Measurements from ENCODE around the gene CCDC13.

The CCDC13 gene

DNA sequence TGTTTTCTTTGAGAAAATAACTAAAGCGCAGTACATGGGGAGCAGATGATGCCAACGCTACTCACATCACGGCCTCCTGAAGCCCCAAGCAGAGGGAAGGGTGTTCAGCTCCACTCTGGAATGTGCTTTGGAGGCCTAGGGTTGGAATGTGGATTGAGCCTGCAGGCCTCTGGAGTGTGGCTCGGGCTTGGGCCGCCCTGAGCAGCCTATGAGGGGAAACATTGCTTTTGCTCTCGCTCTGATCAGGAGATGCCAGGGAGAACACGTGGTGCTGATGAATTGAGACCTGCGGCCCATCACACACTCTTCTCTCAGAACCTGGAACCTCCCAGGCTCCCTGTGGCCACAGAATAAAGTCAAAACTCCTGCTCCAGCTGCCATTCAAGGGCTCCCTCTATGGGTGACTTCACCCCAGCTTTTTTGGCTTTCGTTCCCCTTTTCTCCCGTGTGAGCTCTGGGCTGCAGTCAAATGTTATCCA, 23.3 kb downstream of the CCDC13 start:
- ChIA-PET POLR2A (no interaction called here), CTCF (interaction anchor here (0.8 to 1.4 kb wide), 4 partner anchors 9 to 169 kb away, joined by 3 to 5 read pairs (median 4); no protein-coding TSS in a partner anchor)
- DNase-seq (ENCODE audit: extremely low spot score): peak; percentile 53
- TF ChIP-seq, protein P1, sequence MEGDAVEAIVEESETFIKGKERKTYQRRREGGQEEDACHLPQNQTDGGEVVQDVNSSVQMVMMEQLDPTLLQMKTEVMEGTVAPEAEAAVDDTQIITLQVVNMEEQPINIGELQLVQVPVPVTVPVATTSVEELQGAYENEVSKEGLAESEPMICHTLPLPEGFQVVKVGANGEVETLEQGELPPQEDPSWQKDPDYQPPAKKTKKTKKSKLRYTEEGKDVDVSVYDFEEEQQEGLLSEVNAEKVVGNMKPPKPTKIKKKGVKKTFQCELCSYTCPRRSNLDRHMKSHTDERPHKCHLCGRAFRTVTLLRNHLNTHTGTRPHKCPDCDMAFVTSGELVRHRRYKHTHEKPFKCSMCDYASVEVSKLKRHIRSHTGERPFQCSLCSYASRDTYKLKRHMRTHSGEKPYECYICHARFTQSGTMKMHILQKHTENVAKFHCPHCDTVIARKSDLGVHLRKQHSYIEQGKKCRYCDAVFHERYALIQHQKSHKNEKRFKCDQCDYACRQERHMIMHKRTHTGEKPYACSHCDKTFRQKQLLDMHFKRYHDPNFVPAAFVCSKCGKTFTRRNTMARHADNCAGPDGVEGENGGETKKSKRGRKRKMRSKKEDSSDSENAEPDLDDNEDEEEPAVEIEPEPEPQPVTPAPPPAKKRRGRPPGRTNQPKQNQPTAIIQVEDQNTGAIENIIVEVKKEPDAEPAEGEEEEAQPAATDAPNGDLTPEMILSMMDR (IDR thresholded peaks at IDR 0.05; ENCODE audit: control extremely low read depth, extremely low read depth, low read depth, missing control alignments): peak; percentile 35

DNA sequence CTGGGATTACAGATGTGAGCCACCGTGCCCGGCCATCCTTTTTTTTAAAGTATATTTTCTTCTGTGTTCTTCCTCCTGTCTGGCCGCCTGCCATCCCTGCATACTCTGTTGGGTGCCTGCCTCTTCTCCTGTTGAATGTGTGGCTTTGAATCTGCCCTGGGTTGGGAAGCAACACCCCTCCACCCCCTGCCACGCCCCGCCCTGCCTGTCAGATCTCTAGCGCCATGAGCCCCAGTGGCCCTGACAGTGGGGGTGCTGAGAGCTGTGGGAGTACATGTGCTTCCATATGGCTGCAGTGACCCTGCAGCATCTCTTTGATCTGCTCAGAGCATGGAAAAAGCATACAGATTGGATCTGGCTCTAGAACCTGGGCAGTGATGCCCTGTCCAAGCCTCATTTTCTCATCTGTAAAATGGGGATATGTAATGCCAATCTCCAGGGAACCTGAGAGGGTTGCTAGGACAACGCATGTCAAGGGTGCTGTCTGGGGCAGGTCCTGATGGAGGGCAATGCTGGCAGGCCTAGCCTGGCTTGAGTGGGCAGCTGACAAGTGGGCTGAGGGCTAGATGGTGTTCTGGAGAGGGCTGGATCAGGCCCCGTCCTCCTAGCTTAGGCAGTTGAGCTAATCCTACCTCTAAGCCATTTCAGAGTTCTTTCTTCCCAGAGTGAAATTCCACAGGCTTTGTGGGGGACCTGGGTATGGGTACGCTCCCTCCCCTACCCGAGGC, 23.9 kb downstream of the CCDC13 start:
- DNase-seq (ENCODE audit: extremely low spot score): no peak
- TF ChIP-seq, protein P1 (IDR thresholded peaks at IDR 0.05; ENCODE audit: control extremely low read depth, extremely low read depth, low read depth, missing control alignments): no peak
- ChIA-PET POLR2A (no interaction called here), CTCF (interaction anchor here (1.2 to 1.4 kb wide), 2 partner anchors 91 to 168 kb away, joined by 3 to 5 read pairs; no protein-coding TSS in a partner anchor)

DNA sequence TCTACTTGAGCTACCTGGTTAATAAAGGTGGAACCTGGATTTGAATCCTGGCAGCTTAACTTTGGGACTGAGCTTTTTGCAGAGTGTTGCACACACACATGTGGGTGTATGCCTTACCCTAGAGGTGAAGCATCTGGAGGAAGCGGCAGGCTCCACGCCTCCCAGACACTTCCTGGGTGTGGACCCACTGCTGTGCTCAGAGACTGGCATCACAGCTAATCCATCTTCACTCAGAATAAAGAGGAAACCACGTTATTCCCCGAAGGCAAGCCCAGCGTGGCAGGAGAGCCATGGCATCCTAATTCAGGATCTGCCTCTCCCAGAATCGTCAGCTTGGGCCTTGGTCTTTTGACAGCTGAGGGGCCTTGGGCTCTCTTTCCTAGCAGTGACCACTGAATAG, 25.5 kb downstream of the CCDC13 start:
- ChIA-PET POLR2A (no interaction called here), CTCF (interaction anchor here (0.6 to 3.0 kb wide), 5 partner anchors 8 to 133 kb away, joined by 3 to 16 read pairs (median 4); no protein-coding TSS in a partner anchor)
- DNase-seq (ENCODE audit: extremely low spot score): no peak
- TF ChIP-seq, protein P1 (IDR thresholded peaks at IDR 0.05; ENCODE audit: control extremely low read depth, extremely low read depth, low read depth, missing control alignments): no peak

DNA sequence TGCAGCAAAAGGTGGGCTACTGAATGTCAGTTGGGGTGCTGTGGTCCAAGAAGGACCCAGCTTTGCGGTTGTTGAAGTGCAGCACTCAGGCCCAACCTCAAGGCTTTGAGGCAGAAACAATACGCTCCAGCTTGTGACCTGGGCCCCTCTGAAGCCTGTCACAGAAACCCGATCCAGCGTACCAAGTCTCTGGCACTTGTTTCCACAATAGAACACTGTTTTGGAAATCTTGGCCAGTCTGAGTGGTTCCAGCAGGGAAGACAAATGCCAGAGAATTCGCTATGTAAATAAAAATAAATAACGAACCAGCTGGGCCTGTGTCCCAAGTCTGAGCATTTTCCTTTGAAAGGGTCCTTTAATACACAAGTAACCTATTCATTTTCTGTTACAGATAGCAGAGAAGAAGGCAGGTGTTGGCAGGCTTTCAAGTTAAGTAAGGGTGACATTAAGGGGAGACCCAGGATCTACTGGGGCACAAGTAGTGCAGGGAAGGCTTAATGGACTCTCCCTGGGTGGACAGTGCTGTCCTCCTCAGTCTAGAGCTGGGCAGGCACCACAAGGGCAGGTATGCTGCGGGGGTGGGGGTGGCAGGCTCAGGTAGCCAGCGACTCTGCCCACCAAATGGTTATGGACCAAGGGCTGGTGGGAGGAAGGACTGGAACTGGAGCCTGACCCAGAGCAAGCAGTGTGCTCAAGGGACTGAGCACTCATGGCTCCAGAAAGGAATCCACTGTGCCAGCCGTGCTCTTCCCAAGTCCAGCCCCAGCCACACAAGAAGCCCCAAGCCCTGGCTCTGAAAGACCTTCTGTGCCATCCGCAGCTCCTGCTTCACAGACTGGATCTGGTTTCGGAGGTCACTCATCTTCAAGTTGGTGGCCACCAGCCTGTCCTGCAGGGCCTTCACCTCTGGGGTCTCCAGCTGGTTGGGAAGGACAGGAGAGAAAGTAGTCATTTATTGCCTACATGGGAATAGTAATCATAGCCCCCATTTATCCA, 26.3 kb downstream of the CCDC13 start:
- DNase-seq (ENCODE audit: extremely low spot score): no peak
- TF ChIP-seq, protein P1 (IDR thresholded peaks at IDR 0.05; ENCODE audit: control extremely low read depth, extremely low read depth, low read depth, missing control alignments): no peak
- ChIA-PET CTCF (interaction anchor here (0.6 to 3.7 kb wide), 12 partner anchors 9 to 500 kb away, joined by 3 to 23 read pairs (median 4); partner anchors contain the start of gene SEC22C), POLR2A (no interaction called here)

DNA sequence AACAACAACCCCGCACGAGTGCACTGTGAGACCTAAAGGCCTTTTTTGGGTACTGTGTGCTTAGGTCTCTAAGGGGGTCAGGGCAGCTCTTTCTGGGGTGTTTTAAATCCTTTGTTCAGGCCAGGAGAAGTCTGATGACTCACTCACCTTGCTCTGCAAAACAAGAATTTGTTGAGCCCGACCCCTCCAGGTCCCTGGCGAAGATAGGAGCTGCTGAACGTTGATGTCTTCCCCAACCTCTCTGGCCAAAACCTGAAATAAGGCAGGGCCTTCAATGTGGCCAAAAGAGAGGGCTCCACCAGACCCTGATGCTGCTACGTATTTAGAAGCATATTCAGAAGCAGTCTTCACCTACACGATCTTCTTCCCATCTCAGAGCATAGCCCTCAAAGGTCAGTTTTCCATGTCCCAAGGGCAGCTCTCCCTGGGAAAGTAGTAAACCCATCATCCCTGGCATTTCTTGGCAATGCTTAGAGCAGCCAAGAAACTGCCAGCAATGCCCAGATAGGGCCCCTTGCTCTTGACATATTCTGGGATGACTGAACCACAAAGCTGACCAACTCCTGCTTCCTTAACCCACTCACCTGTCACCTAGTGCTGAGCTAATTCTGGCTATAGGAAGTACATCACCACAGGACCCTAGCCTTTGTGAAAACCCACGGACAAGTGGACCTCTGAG, 27.1 kb downstream of the CCDC13 start:
- DNase-seq (ENCODE audit: extremely low spot score): no peak
- CTCF ChIA-PET: interaction anchor here (0.6 to 3.7 kb wide), 16 partner anchors 10 to 499 kb away, joined by 3 to 23 read pairs (median 6); partner anchors contain the start of gene SEC22C
- POLR2A ChIA-PET: no interaction called here
- TF ChIP-seq, protein P1 (IDR thresholded peaks at IDR 0.05; ENCODE audit: control extremely low read depth, extremely low read depth, low read depth, missing control alignments): no peak
